Stimulated activated CD4-positive, alpha-beta T cell treated with anti-CD3 and anti-CD28 coated beads, Interleukin-15, amount 100 ng/mL, for 1 hour (primary cell): ENCODE data around the gene CTNNBIP1.
"Not testable (repeated sequence)": the region's sequence is repeated elsewhere in the genome, so short reads cannot be mapped to it uniquely, and the experiment has no call there.

Source experiments
- DNase-seq, 2 donors: peaks; one replicate each; pipeline ENCODE4 v3.0.0-alpha.2; 2020; ENCODE audit warnings: low read depth in 1 of 2, low spot score in 1 of 2

Gene CTNNBIP1

DNA sequence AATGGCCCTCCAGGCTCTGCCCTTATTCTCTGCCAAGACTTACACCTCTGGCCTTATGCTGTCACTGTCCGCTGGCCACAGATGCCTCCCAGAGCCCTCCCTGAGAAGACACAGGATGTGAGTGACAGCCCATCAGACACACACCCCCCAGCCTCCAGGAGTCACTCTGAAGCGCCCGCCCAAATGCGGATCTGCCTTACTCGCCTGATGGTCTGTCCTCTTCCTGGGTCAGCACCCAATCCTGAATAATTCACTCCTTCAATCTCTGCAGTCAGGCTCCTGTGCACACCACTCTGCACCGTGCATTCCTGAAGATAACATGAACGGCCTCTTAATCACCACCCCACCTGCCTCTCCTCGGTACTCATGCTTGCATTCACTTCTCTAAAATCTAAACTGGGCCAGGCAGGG lies 101.0 kb downstream of the CTNNBIP1 start:
- DNase-seq: no peak

DNA sequence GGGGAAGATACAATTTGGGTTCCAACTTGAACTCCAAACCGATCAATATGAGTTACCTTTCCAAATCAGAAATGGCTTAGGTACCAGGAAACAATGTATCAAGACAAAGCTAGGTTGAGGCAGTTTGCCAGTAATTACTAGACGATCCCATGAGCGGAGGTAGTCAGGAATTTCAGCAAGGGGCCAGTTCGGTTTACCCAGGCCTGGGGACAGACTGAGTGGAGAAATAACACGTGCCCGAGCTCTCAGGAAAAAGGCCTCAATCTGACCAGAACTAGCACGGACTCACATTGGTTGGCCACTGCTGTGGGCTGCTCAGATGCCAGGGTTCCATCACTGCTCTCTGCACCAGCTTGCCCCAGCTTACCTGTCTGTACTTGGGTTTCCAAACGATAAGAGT lies 101.6 kb downstream of the CTNNBIP1 start:
- DNase-seq: no peak

GRCh38 chr1:9807541-9807940 lies 102.5 kb downstream of the CTNNBIP1 start:
- no peak for DNase-seq

DNA sequence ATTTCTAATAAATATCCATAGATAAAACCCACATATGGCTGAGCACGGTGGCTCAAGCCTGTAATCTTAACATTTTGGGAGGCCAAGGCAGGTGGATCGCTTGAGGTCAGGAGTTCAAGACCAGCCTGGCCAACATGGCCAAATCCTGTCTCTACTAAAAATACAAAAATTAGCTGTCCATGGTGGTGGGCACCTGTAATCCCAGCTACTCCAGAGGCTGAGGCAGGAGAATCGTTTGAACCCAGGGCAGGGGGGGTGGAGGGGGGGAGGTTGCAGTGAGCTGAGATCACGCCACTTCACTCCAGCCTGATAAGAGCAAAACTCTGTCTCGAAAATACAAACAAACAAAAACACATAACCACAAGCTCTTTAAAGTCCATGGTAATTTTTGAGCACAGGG lies 104.1 kb downstream of the CTNNBIP1 start:
- DNase-seq: not testable (repeated sequence)

GRCh38 chr1:9805006-9805508 lies 105.0 kb downstream of the CTNNBIP1 start:
- DNase-seq: no peak

DNA sequence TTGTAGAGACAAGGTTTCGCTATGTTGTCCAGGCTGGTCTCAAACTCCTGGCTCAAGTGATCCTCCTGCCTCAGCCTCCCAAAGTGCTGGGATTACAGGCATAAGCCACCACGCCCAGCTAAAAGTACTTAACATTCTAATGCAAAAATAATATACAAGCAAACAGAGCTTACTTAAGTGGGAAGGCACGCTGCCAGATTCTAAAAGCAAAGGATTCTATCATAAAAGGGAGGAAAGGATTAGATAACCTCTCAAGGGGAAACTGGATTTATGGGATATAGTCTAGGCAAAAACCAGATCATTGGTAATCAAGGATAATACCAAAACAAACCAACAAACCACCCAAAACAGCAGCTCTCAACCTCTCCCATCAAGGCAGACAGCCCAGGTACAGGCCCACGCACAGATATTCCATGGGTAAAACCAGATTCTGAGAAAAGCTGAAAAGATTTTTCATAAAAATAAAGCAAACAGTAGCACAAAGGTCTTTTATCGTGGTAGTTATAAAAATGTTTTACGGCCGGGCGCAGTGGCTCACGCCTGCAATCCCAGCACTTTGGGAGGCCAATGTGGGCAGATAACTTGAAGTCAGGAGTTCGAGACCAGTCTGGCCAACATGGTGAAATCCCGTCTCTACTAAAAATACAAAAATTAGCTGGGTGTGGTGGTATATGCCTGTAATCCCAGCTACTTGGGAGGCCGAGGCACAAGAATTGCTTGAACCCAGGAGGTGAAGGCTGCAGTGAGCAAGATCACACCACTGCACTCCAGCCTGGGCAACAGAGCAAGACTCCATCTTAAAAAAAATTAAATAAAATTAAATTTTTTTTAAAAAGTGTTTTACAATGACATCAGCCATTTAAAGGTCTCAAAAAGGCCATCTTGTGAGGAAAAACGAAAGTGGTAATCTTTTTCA lies 106.8 kb downstream of the CTNNBIP1 start:
- not testable (repeated sequence) for DNase-seq

GRCh38 chr1:9801909-9802308 lies 108.2 kb downstream of the CTNNBIP1 start:
- no peak for DNase-seq
